Kidney glomerular epithelial cell (primary cell): Measurements from ENCODE around the gene LTBP3.
A peak's percentile ranks its signal among the peaks of the same experiment; 100 is the strongest.

ENCODE experiments used
- DNase-seq: peaks from one replicate; lab custom pipeline; 2025; lab: John Stamatoyannopoulos, UW

The LTBP3 gene

GRCh38 chr11:65585396-65586246 is 27.5 kb upstream of the LTBP3 start:
- DNase-seq, result no peak

- DNase-seq, result no peak
These were observed 26.6 kb upstream of the LTBP3 start for GRCh38 chr11:65584723-65585171.

DNA sequence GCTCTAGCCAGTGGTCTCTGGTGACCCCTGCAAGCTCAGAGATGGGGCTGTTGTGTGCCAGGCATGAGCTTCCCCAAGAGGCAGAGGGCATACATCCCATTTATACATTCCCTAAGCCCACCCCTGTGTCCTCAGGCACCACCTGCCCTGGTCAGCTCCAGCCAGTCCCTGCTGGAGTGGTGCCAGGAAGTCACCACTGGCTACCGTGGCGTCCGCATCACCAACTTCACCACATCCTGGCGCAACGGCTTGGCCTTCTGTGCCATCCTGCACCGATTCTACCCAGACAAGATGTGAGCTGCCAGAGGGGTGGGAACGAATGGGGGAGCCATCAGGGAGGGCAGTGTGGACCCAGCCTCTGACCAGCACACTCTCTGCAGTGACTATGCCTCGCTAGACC is 25.9 kb upstream of the LTBP3 start:
- DNase-seq, result no peak

DNA sequence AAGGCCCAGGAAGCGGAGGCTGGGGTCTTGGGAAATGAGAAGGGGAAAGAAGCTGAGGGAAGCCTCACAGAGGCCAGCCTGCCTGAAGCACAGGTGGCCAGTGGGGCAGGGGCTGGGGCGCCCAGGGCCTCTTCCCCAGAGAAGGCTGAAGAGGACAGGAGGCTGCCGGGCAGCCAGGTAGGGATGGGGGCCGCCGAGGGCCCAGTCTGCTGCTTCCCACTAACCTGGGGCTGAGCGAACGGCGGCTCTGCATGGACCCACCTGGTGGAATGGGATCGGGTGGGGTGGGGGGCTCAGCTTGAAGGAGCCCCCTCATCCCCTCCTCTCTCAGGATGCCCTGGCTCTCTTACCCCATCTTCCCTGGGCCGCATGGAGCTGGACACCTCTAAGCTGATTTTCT is 25.4 kb upstream of the LTBP3 start:
- no peak for DNase-seq

DNA sequence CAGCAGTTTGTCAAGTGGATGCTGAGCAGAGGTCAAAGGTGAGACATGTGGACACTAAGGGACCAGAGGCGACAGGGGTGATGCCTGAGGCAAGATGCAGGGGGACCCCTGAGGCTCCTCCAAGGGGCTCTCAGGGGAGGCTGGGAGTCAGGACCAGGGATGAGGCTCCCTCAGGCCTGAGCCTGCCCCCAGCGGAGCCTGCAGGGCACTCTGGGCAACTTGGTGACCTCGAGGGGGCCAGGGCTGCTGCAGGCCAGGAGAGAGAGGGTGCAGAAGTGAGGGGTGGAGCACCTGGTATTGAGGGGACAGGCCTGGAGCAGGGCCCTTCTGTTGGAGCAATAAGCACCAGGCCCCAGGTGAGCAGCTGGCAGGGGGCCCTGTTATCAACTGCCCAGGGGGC is 23.8 kb upstream of the LTBP3 start:
- DNase-seq, result no peak

GRCh38 chr11:65580756-65581155 is 22.6 kb upstream of the LTBP3 start:
- DNase-seq, result no peak

DNA sequence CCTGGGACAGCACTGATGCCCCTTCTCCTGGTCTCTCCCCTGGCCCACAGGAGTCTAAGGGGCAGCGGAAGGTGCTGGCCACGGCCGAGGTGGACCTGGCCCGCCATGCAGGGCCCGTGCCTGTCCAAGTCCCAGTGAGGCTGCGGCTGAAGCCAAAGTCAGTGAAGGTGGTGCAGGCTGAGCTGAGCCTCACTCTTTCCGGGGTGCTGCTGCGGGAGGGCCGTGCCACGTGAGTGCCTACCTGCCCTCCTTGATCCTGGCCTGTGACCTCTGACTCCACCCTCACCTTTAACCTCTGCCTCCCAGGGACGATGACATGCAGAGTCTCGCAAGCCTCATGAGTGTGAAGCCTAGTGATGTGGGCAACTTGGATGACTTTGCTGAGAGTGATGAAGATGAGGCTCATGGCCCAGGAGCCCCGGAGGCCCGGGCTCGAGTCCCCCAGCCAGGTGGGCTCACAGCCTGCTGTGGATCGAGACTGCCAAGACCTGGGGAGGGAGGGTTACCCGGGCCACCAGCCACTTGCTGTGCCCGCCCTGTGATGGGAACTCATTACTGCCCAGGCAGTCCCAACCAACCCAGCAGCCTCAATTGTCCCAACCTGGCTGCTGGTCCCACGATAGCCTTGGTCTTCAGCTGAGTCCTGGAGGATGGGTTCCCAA is 22.0 kb upstream of the LTBP3 start:
- DNase-seq, result no peak

DNA sequence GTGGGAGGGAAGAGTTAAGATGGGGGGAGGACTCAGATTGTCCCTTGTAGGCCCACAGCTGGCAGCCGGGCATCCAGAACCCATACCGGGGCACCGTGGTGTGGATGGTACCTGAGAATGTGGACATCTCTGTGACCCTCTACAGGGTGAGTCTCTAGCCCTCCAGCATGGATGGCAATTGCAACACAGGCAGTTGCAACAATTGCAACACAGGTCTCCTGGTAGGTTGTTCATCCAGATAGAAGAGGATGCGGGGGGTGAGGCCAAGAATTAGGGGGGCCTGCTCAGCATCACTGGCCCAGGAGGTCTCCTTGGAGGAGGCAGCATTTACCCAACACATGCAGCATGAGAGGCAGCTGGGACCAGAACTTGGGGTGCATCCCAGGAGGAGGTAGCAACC is 21.1 kb upstream of the LTBP3 start:
- no peak for DNase-seq

GRCh38 chr11:65578667-65579066 is 20.5 kb upstream of the LTBP3 start:
- DNase-seq, result no peak

DNA sequence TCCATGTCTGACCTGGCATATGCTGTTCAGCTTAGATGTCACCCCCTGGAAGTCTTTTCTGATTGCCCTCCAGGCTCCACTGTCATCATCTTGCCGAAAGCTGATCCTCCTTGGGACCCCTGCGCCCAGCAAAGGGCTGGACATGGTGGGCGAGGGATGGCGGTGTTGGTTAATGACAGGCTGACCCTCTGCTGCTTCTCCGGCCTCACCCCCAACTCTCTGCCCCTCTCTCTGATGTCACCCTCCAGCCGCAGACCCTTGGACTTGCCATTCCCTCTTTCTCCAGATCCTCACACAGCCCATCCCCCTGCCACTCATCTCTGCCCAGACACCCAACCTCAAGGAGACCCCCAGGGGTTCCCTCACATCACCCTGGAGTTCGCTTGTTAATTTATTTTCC is 20.0 kb upstream of the LTBP3 start:
- no peak for DNase-seq

- no peak for DNase-seq
These were observed 19.6 kb upstream of the LTBP3 start for GRCh38 chr11:65577756-65578109.

DNA sequence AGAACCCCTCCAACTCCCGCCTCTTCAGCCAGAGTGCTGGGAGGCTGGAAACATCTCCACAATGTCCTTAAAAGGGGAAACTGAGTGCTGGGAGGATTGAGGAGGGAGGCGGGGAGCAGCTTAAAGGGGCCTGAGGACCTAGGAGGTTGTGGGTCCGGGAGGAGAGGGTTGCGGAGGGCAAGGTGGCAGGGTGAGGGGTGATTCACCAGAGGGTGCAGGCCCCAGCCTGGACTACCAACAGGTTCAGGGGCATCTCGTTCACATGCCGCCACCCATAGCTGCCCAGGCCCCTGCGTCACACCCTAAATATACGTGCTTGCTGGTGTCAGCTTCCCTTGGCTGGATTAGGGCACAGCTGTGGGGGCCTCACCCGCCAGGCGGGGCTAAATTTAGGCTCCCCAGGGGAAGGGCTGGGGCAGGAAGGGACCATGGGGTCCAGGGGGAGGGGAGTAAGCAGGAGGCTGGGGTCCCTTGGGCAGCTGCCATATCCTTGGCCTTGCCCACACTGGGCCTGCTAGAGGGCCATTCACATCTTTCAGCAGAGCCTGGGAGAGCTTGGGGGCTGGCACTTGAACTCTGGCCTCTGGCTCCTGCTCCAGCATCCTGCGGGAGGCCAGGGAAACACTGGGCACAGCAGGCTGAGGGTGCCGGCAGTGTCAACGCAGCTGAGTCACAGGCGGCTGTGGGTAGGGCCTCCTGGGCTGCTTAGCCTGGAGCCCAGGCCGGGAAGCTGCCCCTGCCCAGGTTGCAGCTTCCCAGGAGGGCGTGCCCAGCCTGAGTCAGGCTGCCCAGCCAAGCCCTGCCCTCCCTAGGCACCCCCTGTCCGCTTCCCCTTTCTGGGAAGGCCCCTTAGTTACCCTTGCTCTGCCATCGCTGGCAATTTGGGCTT is 19.0 kb upstream of the LTBP3 start:
- DNase-seq, result peak; percentile 52

- no peak for DNase-seq
These were observed 18.2 kb upstream of the LTBP3 start for GRCh38 chr11:65576232-65576866.

- DNase-seq, result no peak
These were observed 17.5 kb upstream of the LTBP3 start, which contains the start of gene EHBP1L1 for GRCh38 chr11:65575568-65576231. EHBP1L1 (plus strand) TSS chr11:65576053; CDS start chr11:65576303, 250 bp downstream.

GRCh38 chr11:65574811-65575567 is 16.8 kb upstream of the LTBP3 start:
- DNase-seq, result no peak

DNA sequence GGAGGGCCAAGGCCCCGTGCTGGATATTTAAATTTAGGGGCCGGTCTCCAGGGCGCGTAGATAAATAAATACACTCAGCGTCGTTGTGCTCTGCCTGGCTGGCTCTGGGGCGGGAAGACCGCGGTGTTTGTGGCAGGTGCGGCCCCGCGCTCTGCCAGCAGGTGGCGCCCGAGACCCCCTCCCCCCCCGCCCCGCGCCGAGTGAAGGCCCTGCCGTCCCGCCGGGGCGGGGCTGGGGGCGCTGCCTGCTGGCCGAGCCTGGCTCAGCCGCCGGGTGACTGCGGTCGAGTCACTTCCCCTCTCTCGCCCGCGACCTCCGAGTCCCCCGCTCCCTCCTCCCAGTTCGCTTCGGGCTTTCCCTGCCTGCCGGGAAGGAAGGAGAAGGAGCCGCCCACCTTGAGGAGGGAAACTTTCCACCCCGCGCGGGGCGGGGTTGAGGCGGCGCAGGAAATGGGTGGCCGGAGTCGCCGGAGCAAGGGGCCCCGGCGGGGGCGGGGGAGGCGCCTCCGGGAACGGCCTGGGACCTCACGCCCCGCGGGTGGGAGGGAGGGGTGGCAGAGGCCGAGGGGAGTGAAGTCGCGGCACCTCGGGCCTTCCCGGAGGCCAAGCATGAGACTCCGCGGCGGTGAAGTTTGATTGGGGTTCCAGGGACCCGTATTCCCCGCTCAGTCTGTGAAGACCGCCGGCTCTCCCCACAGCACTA is 16.1 kb upstream of the LTBP3 start:
- DNase-seq, result no peak

GRCh38 chr11:65573391-65574079 is 15.4 kb upstream of the LTBP3 start:
- no peak for DNase-seq

- no peak for DNase-seq
These were observed 14.3 kb upstream of the LTBP3 start, which contains the start of gene FAM89B for GRCh38 chr11:65572356-65573051. FAM89B (plus strand) TSS chr11:65572538; CDS start chr11:65572670, 132 bp downstream.

- DNase-seq, result no peak
These were observed 13.8 kb upstream of the LTBP3 start for GRCh38 chr11:65571940-65572339.
